NCI-H2227 (cell line): ENCODE results near the gene COMMD1.
"Not testable (repeated sequence)": the region's sequence is repeated elsewhere in the genome, so short reads cannot be mapped to it uniquely, and the experiment has no call there.

Experiments
- DNase-seq: peaks from one replicate; lab custom pipeline; 2025; ENCODE audit not compliant: unreplicated experiment; lab: John Stamatoyannopoulos, UW

Gene COMMD1

DNA sequence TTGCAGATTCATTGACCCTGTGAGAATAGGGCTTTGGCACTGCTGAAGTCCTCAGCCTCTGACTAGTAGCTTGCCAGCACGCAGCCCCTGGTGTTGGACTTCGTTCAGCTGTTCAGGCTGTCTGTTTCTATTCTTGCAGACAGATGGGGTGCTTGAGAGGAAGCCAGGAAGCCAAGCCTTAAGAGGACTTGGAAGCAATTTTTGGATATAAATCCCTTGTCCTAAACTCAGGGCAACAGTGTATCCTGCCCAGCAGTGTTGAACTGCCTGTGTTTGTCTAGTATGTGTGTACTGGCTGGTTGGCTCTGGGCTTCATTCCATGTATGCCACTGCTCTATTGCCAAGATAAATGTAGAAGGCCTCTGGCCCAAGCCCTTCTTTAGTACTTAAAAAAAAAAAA lies 108.6 kb downstream of the COMMD1 start:
- peak; percentile 29 for DNase-seq

DNA sequence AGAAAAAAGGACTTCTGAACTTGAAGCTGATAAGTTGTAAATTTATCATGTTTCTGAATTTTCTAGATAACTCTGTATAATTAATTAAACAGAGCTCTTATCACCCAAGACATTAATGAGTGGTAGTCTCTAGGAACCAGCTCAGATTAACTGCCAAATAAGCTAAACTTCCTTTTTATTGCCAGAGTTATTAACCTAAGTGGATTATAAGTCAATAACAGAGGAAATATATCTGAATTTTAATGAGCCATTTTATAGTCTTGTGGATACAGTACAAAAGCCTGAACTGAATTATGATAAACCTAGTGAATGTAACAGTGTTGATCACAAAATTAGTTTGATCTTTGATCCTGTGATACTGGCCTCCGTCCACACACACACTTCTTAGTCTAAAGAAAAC lies 111.5 kb downstream of the COMMD1 start:
- DNase-seq, result no peak

DNA sequence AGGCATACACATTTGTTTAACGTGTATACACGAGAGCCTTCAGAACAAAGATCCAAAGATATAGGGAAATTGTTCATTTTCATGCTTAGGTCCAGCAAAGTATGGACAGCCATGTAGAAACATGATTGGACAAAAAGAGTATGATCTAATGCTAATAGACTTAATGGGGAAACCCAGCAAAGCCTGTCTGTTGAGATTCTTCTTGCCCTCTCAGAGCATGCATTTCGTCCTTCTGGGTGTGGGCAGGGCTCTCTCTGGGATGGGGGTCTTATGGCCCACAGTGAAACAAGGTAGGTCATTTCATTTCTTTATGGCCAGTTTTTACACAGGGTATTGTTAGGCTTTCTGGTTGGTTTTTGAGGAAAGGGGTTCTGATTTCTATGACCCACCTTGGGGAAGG lies 124.4 kb downstream of the COMMD1 start:
- DNase-seq, result no peak

- no peak for DNase-seq
Measured at GRCh38 chr2:62030902-62031301, 125.4 kb downstream of the COMMD1 start.

DNA sequence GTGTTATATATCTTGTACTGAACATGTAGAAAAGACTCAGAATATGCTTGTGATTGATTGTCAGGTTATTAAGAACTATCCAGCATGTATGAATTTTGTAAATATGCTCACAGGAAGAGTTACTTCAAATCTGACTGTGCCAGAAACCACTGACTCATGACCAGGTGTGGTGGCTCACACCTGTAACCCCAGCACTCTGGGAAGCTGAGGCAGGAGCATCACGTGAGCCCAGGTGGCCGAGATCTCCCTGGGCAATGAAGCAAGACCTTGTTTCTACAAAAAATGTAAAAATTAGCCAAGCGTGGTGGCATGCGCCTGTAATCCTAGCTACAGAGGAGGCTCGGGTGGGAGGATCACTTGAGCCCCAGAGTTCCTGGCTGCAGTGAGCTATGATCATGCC lies 126.6 kb downstream of the COMMD1 start:
- DNase-seq, result no peak

- DNase-seq, result no peak
Measured at GRCh38 chr2:62034715-62035114, 129.2 kb downstream of the COMMD1 start.

GRCh38 chr2:62036229-62036628 lies 130.8 kb downstream of the COMMD1 start:
- DNase-seq, result no peak

GRCh38 chr2:62036761-62037250 lies 131.3 kb downstream of the COMMD1 start:
- no peak for DNase-seq

DNA sequence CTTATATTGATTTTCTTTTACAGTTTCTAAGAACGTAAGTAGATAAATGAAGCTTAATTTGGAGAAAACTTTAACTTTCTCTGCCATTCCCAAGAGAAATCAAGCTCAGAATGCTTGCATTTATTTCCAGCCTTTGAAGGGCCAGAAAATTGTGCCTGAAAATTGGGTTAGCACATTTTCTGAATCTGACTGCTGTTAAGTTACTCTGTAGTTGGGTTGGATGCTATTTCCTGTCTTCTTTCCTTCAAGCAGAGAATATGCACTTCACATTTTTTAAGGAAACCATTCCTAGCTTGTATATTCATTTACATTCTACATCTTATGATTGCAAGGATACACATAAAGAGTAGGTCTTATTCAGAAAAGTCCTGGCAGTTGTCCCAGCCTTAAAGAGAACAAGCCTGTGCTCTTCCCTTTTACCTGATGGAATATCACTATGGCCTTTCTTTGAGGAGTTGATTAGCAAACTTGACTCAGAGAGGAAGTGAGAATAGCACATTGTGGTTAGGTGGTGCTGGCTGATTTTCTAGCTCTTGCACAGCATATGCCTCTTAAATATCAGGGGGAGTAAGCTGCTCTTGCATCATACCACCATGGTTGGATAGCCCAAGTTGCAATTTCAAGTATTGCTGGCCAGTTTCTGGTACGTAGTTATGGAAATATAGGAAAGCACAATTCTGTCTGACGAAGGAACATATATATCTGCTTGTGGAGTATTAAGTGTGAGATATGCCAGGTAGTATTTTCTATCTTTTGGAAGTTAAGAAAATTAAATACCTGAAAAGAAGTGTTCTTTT lies 133.7 kb downstream of the COMMD1 start:
- no peak for DNase-seq

DNA sequence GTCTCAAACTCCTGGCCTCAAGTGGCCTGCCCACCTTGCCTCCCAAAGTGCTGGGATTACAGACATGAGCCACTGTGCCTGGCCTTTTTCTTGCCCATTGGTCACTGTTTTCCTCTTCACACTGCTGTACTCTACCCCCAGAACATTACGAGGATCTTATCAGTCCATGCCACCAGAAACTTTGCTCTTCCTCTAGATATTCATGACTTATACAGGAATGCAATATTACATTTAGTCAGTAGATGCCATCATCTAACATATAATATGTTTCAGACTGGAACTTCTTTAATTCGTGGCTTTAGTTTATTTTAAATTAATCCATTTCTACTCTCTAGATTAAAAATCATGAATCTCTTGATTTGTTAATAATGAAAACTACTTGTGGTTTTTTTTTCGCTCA lies 135.5 kb downstream of the COMMD1 start:
- DNase-seq, result no peak

DNA sequence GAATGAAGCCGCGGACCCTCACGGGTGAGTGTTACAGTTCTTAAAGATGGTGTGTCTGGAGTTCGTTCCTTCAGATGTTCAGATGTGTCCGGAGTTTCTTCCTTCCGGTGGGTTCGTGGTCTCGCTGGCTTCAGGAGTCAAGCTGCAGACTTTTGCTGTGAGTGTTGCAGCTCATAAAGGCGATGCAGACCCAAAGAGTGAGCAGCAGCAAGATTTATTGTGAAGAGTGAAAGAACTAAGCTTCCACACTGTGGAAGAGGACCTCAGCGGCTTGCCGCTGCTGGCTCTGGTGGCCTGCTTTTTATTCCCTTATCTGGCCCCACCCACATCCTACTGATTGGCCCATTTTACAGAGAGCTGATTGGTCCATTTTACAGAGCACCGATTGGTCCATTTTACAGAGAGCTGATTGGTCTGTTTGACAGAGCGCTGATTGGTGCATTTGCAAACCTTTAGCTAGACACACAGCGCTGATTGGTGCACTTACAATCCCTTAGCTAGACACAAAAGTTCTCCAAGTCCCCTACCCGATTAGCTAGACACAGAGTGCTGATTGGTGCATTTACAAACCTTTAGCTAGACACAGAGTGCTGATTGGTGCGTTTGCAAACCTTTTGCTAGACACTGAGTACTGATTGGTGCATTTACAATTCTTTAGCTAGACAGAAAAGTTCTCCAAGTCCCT lies 136.4 kb downstream of the COMMD1 start:
- not testable (repeated sequence) for DNase-seq

DNA sequence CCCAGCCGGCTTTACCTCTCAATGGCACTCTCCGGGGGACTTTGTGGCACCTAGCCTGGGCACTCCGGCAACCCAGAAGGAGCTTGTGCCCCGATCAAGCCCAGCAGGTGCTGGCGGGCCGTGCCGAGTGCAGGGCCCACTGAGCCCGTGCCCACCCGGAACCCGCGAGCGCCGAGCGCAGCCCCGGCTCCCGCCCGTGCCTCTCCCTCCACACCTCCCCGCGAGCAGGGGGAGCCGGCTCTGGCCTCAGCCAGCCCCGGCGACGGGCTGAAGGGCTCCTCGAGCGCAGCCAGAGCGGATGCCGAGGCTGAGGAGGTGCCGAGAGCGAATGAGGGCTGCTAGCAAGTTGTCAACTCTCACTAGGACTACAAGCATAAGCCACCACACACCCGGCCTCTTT lies 136.9 kb downstream of the COMMD1 start:
- DNase-seq, result no peak

- no peak for DNase-seq
Measured at GRCh38 chr2:62042944-62043343, 137.5 kb downstream of the COMMD1 start.

GRCh38 chr2:62045017-62045543 lies 139.6 kb downstream of the COMMD1 start:
- no peak for DNase-seq

- no peak for DNase-seq
Measured at GRCh38 chr2:62046141-62046540, 140.7 kb downstream of the COMMD1 start.

DNA sequence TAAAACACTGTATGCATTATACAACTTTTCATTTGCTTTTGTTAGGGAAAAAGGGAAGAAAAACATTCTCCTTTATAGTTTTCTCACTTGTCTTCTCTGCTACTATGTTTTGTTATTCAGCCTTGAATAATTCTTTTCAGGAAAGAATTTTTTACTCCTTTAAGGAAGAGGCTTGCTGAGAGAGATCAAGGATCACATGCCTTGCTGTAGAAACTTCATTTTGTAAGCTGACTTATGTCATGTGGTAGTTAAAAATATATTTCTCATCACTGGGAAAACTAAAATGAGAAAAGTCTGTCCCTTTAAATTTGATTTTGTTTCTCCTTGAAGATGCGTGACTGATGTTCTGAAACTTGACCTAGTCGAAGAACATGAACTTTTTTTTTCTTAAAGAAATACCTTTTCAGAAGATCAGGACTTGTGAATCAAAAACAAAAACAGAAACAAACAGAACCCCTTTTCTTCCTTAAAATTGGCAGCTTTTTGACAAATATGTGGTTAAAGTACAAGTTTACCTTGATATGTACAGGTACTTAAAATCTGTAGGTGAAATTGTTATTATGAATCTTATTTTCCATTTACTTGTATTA lies 145.1 kb downstream of the COMMD1 start:
- no peak for DNase-seq

DNA sequence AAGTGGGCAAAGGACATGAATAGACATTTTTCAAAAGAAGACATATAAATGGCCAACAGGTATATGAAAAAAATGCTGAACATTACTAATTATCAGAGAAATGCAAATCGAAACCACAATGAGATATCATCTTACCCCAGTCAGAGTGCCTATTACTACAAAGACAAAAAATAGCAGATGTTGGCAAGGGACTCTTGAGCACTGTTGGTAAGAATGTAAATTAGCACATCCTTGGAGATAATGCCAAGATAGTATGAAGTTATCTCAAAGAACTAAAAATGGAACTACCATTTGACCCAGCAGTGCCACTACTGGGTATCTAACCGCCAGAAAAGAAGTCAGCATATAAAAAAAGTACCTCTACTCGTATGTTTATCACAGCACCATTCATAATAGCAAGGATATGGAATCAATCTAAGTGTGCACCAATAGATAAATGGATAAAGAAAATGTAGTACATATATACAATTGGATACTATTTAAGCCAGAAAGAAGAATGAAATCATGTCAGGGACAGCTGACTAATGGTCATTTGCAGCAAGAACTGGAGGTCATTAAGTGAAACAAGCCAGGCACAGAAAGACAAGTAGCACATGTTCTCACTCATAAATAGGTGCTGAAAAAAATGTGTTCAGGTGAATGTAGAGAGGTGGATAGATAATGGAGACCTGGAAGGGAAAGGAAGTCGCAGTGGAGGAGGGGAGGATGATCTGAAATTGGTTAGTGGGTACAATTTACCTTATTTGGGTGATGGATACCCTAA lies 148.7 kb downstream of the COMMD1 start:
- no peak for DNase-seq

- no peak for DNase-seq
Measured at GRCh38 chr2:62054916-62055450, 149.5 kb downstream of the COMMD1 start.

DNA sequence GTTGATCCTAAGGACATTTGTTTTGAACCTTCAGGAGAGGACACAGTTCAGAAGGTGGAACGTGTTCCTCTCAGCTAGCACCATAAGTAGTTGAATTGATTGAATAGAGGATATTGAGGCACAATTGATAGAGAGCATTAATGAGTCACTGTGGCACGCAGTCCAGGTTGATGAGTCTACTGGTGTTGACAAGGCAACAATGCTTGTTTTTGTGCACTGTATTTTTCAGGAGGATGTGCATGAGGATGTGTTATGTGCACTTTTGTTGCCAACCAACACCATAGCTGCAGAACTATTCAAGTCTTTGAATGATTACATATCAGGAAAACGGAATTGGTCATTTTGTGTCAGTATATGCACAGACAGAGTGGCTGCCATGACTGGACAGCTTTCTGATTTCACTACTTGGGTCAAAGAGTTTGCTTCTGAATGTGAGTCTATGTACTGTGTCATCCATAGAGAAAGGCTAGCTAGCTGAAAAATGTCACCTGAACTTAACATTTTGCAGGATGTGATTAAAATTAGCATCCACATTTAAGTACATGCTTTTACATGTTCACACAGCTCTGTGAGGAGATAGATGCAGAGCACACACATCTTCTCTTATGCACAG lies 150.4 kb downstream of the COMMD1 start:
- DNase-seq, result no peak

DNA sequence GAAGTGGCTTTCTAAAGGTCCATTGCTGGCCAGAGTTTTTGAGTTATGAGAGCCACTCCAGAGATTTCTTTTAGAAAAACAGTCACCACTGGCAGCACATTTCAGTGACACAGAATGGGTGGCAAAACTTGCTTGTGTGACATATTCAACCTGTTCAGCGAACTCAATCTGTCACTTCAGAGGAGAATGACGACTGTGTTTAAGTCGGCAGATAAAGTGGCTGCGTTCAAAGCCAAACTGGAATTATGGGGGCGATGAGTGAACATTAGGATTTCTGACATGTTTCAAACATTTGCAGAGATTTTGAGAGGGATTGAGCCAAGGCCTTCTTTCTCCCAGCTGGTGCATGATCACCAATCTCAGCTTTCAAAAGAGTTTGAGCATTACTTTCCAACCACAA lies 150.9 kb downstream of the COMMD1 start:
- DNase-seq, result no peak
